ENCODE results near the gene RHOBTB3. TPM values are rescaled to one million over a fixed set of nuclear protein-coding genes. Genes with fewer than 3 reads are reported as not detected.

The RHOBTB3 gene
- total RNA-seq, 1 experiment from 2014 or later, result 6.8 TPM

DNA sequence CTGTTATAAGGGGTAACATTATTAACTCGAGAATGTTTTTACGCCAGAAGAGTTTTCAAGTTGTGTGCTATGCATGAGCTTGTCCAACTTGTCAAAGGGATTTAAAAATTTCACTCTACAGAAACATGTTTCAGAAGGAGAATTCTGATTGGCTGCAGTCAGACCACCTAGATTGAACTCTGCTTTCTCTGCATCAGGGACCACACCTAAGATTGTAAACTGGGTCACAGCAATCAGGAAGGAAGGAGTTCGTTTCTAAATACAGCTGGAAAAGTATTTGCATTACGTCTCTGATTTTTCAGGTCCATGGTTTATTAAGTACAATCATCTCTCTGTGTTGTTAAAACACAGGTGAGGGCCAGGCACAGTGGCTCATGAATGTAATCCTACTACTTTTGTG lies 85.6 kb downstream of the RHOBTB3 start:
- Histone ChIP-seq H2AK5ac (ENCODE audit: insufficient read length, low read length) (no peak overlapping the region), H3K79me2 (ENCODE audit: insufficient read depth, low read length) (no peaks in the 10 kb centered on the region), H3K9me3 (ENCODE audit: control insufficient read depth, low read depth, low read length) (no peaks in the 10 kb centered on the region), H2BK15ac (ENCODE audit: low read depth, low read length) (no peak overlapping the region), H4K8ac (replicated peaks; ENCODE audit: insufficient read length, low read depth, low read length) (no peak overlapping the region), H3T11ph (ENCODE audit: low read length) (no peak overlapping the region), H2AFZ (ENCODE audit: low read length) (no peak overlapping the region), H3K23me2 (ENCODE audit: insufficient read length, low read depth, low read length, poor library complexity, severe bottlenecking) (no peaks in the 10 kb centered on the region), H3K56ac (ENCODE audit: insufficient read length, low read depth, low read length) (no peak overlapping the region), H2BK5ac (ENCODE audit: insufficient read length, low read length) (no peak overlapping the region), H3K18ac (ENCODE audit: insufficient read length, low read depth, low read length) (no peak overlapping the region), H3K79me1 (ENCODE audit: insufficient read depth, low read depth, low read length, poor library complexity, severe bottlenecking) (no peaks in the 10 kb centered on the region), H2BK12ac (ENCODE audit: insufficient read length, low read depth, low read length) (no peak overlapping the region), H2BK120ac (ENCODE audit: low read depth, low read length, poor library complexity, severe bottlenecking) (no peak overlapping the region), H3K4me1 (ENCODE audit: insufficient read depth, low read length) (no peaks in the 10 kb centered on the region; the same call in 1 of the 2 replicates), H3K4me2 (ENCODE audit: insufficient read depth, insufficient read length, low read length) (no peak overlapping the region), H2BK20ac (ENCODE audit: low read depth, low read length, poor library complexity, severe bottlenecking) (no peak overlapping the region), H4K91ac (ENCODE audit: insufficient read length, low read depth, low read length) (no peak overlapping the region), H3K23ac (ENCODE audit: insufficient read length, low read depth, low read length) (no peak overlapping the region), H3K27ac (ENCODE audit: insufficient read length, low read depth, low read length) (no peak overlapping the region), H3K14ac (ENCODE audit: insufficient read depth, low read length) (no peak overlapping the region; the same call in 1 of the 2 replicates), H4K5ac (ENCODE audit: insufficient read length, low read depth, low read length) (no peak overlapping the region), H4K20me1 (ENCODE audit: control insufficient read depth, insufficient read depth, insufficient read length) (no peaks in the 10 kb centered on the region), H3K4ac (ENCODE audit: low read depth, low read length) (no peak overlapping the region), H3K9ac (ENCODE audit: extremely low read depth, insufficient read length, low read length) (no peak overlapping the region), H3K27me3 (ENCODE audit: insufficient read depth, low read length) (no peaks in the 10 kb centered on the region)
- no peaks in the 10 kb centered on the region for H3K9me3 Mint-ChIP-seq
- peaks cover 0 to 8% (median 5%) of the 10 kb centered on the region in 3 experiments; a peak in 3 of 7 replicates for H3K36me3 Mint-ChIP-seq (ENCODE audit: insufficient read depth in 1 of 3, low read depth in 3 of 3)
- H3K27ac Mint-ChIP-seq, result no peak overlapping the region
- peaks cover 35 to 40% of the 10 kb centered on the region in 2 experiments for H3K4me1 Mint-ChIP-seq
- DNase-seq, result no peak
- WGBS (ENCODE audit: extremely low coverage, insufficient read length, low lambda C conversion rate), result no CpG with 5 or more reads among the region's 4 CpGs
- peaks cover 2% of the 10 kb centered on the region; the same call in 1 of the 2 replicates for H3K27me3 Mint-ChIP-seq (ENCODE audit: low read depth)
- H3K4me3 Mint-ChIP-seq, result no peak overlapping the region
- TF ChIP-seq, protein P1, sequence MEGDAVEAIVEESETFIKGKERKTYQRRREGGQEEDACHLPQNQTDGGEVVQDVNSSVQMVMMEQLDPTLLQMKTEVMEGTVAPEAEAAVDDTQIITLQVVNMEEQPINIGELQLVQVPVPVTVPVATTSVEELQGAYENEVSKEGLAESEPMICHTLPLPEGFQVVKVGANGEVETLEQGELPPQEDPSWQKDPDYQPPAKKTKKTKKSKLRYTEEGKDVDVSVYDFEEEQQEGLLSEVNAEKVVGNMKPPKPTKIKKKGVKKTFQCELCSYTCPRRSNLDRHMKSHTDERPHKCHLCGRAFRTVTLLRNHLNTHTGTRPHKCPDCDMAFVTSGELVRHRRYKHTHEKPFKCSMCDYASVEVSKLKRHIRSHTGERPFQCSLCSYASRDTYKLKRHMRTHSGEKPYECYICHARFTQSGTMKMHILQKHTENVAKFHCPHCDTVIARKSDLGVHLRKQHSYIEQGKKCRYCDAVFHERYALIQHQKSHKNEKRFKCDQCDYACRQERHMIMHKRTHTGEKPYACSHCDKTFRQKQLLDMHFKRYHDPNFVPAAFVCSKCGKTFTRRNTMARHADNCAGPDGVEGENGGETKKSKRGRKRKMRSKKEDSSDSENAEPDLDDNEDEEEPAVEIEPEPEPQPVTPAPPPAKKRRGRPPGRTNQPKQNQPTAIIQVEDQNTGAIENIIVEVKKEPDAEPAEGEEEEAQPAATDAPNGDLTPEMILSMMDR (conservative IDR thresholded peaks at IDR 0.05), result no peak
